A549 treated with Mapracorat at 1 μM for 4 hours (cell line): ENCODE data around the gene DCLK1. TPM values are rescaled to one million over a fixed set of nuclear protein-coding genes. Genes with fewer than 3 reads are reported as not detected.

Experiments used
- total RNA-seq: library from RNA; stranded (reverse); fragments of 200-300 nt; extraction: Qiagen RNA extraction; gene quantifications from 5 replicates; pipeline ENCODE4 v1.2.3, GENCODE V29; 2022

DCLK1 gene
- total RNA-seq = 0.96 to 1.2 TPM (median 1.0 TPM) in 5 replicates

GRCh38 chr13:36131222-36131930 lies at the start of gene DCLK1:
Gene DCLK1, minus strand, starts transcription at chr13:36131382.

Other genes with a start within 250 kb of the DCLK1 start
- not detected in 5 replicates for gene SOHLH2, start 83.2 kb upstream of the DCLK1 start, total RNA-seq
- 0.20 to 0.59 TPM (median 0.36 TPM) in 5 replicates for gene CCDC169, start 166.4 kb upstream of the DCLK1 start, total RNA-seq
- gene SPART, start 215.0 kb upstream of the DCLK1 start, total RNA-seq = 19.9 to 28.6 TPM (median 22.6 TPM) in 5 replicates